ENCODE measurements around the gene NOX3.
"Not testable (repeated sequence)": the region's sequence is repeated elsewhere in the genome, so short reads cannot be mapped to it uniquely, and the experiment has no call there.

The NOX3 gene

DNA sequence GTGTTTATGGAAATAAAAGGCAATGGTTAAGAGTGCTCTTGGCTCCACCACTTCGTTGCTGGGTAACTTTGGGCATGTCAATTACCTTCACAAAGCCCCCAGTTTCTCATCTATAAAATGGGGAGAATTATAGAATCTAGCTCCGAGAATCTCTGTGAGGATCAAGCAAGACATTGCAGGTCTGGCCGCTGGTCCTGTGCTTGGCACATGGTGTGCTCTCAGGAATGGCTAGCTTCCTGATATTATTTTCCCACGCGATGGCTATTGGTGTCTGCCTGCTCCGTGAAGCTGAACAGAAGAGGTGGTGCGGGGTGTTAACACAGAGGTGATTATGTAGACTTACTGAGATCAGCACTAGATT is 57.0 kb downstream of the NOX3 start:
- no peak for DNase-seq

- no peak for DNase-seq
These were observed 57.4 kb downstream of the NOX3 start for GRCh38 chr6:155398221-155398620.

DNA sequence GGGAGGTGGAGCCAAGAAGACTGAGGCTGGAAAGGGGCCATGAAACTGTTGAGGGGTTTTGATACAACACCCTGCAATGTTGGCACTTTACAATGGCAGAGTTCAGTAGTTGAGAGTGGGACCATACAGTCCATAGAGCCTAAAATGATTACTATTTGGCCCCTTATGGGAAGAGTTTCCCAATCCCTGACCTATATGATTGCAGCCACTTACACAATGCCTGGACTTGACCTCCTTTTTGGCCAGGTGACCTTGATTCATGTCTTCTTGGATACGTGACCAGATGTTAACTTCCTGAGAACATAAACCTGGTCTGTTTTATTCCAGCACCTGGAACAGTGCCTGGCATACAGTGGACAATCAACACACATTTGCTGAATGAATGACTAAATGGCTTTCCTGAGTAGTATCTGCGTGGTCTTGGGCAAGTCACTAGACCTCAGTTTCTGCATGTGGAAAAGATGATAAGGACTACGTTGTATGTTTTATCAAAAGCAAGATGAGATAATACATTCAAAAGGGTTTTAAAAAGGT is 58.4 kb downstream of the NOX3 start:
- no peak for DNase-seq

DNA sequence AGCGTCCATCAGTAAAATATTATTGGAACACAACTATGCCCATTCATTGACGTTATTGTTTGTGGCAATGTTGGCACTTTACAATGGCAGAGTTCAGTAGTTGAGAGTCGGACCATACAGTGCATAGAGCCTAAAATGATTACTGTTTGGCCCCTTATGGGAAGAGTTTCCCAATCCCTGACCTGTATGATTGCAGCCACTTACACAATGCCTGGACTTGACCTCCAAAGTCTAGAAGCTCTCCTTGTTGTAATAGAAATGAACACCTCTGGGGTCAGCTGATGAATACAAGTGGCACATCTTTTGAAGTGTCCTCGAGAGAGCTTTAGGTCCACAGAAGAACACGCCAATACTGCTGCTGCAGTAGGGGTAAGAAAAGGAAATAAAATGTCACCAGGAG is 59.0 kb downstream of the NOX3 start:
- no peak for DNase-seq

- DNase-seq = no peak
These were observed 60.3 kb downstream of the NOX3 start for GRCh38 chr6:155395339-155395738.

- DNase-seq = no peak
These were observed 66.5 kb downstream of the NOX3 start for GRCh38 chr6:155389130-155389529.

DNA sequence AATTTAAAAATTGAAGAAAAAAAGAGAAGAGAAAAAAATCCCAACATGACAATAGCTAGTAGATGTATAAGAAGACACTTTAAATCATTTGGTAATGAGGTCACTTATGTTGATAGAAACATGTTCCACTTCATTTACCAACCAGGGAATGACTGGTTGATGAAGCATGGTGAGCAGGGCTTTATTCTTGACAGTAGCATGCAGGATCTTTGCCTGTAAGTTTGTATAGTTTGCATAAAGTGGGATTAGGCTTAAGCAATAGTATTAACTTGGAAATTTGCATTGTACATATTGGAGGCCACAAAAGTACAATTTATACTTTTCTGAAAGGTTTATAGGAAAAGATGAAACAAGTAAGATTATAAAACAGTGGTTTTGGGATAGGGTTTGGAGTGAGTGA is 67.0 kb downstream of the NOX3 start:
- DNase-seq = no peak

- DNase-seq = no peak
These were observed 68.2 kb downstream of the NOX3 start for GRCh38 chr6:155387481-155387880.

- no peak for DNase-seq
These were observed 71.2 kb downstream of the NOX3 start for GRCh38 chr6:155384321-155384952.

GRCh38 chr6:155383913-155384312 is 71.7 kb downstream of the NOX3 start:
- no peak for DNase-seq

- no peak for DNase-seq
These were observed 73.3 kb downstream of the NOX3 start for GRCh38 chr6:155382338-155382685.

- no peak for DNase-seq
These were observed 73.8 kb downstream of the NOX3 start for GRCh38 chr6:155381673-155382337.

DNA sequence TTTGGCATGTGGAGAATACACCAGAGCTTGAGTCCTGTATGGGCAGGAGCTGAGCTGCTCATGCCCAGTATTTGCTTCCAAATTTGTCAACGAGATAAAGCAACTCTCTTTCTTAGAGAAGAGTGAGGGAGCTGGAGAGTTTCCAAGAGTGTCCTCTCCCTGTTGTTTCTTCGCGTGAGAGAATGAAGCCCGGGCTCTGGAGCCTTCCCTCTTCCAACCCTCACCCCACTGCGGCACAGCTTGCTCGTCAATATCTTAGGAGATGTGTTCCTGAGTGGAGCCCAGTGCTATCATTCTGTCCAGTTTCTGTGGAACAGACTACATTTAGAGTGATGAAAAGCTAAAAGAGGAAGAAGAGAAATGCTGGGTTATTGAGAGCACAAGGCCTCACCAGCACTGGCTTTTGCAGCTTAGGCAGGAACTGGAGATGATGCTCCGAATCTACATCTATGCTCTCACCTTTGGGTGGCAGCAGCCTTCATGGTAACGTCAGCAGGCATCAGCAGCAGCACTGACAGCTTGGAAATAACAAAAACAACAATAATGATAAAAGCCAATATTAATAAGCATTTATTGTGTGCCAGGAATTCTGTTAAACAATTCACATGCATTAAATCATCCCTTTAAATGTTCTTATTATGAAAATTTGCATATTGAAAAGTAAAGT is 74.8 kb downstream of the NOX3 start:
- DNase-seq = no peak

GRCh38 chr6:155378724-155379123 is 76.9 kb downstream of the NOX3 start:
- no peak for DNase-seq

DNA sequence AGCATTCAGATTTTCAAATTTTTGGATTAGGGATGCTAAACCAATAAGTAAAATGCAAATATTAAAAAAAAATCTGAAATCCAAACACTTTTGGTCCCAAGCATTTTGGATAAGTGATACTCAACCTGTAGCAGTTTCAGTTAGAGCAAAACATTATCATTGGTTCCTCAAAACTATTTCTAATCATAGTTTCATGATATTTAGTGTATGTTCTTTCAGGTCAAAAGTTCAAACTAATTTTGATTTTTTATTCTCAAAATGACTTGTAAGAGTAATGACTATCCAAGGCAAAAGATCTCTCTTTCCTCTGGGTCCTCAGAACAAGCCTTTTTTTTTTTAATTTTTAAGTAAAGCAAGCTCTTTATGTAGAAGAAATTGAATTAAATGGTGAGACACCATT is 77.4 kb downstream of the NOX3 start:
- no peak for DNase-seq

DNA sequence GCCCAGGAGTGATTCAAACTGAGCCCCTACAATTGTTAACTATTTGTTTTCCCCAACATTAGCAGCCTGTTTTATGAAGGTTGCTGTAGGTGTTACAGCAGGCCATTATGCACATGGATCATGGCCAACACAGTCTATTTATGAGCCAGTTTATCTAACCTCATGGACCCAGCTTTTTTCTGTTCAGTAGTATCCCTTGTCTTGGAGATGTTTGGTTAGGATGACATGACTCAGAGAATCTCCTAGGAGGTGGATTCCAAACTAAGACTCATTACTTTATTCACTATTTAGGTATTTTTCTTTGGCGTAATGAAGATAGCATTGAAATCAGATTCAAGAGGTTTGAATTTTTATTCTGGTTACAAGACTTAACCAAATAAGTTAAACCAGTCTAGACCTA is 78.6 kb downstream of the NOX3 start:
- DNase-seq = no peak

DNA sequence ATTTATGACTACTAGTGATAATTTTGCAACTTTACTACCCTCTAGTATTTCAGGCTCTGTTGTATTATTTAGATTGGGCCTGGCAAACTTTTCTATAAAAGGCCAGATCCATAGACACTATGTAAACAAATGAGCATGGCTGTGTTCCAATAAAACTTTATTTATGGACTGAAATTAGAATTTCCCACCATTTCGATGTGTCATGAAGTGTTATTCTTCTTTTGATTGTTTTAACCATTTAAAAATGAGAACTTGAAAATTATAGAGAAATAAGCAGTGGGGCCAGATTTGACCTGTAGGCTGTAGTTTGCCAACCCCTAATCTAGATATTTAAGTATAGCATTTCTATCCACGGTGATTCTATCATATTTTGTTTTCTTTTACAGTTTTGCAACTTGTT is 79.8 kb downstream of the NOX3 start:
- no peak for DNase-seq

DNA sequence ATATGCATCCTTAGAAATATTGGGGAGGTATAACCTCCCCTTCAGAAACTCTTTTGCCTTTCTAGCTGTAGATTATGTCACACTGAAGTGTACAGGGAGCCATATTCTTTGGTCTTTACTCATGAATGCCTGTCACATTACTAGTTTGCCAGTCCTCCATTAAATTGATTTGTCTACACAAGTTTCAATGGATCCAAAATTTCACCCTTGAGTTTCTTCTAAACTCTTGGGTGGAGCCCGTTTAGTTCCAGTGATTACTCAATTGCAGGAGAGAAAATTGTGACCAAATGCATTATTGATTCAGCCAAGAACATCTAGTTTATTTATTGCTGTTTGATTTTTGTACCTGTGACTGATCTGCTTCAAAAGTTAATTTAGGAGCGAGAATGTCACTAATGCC is 81.0 kb downstream of the NOX3 start:
- DNase-seq = no peak

- no peak for DNase-seq
These were observed 82.4 kb downstream of the NOX3 start for GRCh38 chr6:155373276-155373675.

DNA sequence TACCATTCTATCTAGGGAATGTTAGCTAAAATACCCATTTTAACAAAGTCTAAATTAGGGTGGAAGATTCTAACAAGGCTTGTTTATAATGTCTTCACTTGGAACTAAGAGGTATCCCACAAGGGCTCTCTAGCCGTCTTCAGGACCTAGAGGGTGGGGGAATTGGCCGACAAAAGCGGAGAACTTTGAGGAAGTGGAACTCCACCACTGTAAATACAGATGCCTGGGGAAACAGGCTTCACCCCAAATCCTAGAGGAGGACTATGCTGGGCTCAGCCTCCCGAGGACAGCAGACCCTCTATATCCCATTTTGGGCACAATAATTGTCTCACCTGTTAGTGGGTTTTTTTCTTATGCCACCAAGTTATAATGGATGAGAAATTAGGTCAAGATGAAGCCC is 83.4 kb downstream of the NOX3 start:
- DNase-seq = no peak

DNA sequence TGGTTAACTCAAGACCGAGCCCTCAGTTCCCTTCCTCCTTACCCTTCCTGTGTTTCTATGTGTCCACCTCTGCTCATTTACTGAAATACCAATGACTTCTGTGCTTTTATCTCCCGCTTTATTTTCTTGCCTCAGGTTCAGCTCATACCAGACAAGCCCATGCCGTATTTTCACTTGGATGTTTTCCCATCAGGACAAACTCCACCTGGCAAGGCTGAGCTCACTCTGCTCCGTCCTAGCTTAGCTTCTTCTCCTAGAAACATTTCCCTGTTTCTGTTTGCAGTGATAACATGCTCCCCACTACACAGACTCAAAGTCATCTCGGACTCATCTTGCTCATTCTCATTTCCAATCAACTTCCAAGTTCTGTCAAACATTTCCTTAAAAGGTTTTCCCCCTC is 84.4 kb downstream of the NOX3 start:
- DNase-seq = no peak

GRCh38 chr6:155366325-155366724 is 89.3 kb downstream of the NOX3 start:
- no peak for DNase-seq

GRCh38 chr6:155364844-155365437 is 90.7 kb downstream of the NOX3 start:
- no peak for DNase-seq

DNA sequence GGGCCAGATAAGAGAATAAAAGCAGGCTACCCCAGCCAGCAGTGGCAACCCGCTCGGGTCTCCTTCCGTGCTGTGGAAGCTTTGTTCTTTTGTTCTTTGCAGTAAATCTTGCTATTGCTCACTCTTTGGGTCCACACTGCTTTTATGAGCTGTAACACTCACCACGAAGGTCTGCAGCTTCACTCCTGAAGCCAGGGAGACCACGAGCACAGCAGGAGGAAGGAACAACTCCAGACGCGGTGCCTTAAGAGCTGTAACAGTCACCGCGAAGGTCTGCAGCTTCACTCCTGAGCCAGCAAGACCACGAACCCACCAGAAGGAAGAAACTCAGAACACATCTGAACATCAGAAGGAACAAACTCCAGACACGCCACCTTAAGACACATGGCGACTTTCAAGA is 91.6 kb downstream of the NOX3 start:
- not testable (repeated sequence) for DNase-seq

All from activated gamma-delta T cell (primary cell).